ENCODE results near the gene CHPF2. TPM values are rescaled to one million over a fixed set of nuclear protein-coding genes. Genes with fewer than 3 reads are reported as not detected.

CHPF2 gene
- total RNA-seq, 5 donors from 2014 or later (not counting 1 experiment from before 2014, with no cell fraction given) = 34.2 to 66.1 (median 64.1) TPM

DNA sequence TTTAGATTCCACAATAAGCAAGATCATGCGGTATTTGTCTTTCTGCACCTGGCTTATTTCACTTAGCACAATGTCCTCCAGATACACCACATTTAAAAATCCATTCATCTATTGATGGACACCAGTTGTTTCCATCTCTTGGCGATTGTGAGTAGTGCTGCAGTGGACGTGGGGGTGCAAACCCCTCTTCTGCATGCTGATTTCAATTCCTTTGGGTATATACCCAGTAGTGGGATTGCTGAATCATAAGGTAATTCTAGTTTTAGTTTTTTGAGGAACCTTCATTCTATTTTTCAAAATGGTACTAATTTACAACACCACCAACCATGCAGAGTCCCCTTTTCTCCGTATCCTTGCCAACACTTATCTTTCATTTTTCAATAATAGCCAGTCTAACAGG is 43.2 kb upstream of the CHPF2 start:
- no peak overlapping the region for H3K4me3 ChIP-seq (ENCODE audit: control insufficient read depth in 1 of 2, extremely low read depth in 1 of 2, low read length in 1 of 2)
- no peak for ATAC-seq (replicated peaks in 1 of 4)
- peaks cover 0 to 3% of the 10 kb centered on the region in 2 experiments for H3K4me1 ChIP-seq (ENCODE audit: control insufficient read depth in 1 of 2, extremely low read depth in 1 of 2, insufficient read depth in 2 of 2, low read length in 2 of 2)
- CTCF ChIA-PET = no interaction called here
- H3K4me1 Mint-ChIP-seq = peaks cover 0 to 2% (median 2%) of the 10 kb centered on the region in 3 donors
- POLR2A ChIA-PET = no interaction called here
- H3K27me3 Mint-ChIP-seq = no peaks in the 10 kb centered on the region
- WGBS (ENCODE audit: insufficient coverage) = no CpG with 5 or more reads among the region's 4 CpGs
- no peak overlapping the region for H3K27ac ChIP-seq (ENCODE audit: low read length)
- H3K9me3 ChIP-seq = no peaks in the 10 kb centered on the region
- no peak overlapping the region for H3K27ac Mint-ChIP-seq
- no peak overlapping the region for H3K4me3 Mint-ChIP-seq
- H3K9me3 Mint-ChIP-seq = no peaks in the 10 kb centered on the region
- H3K36me3 ChIP-seq (ENCODE audit: control insufficient read depth in 2 of 2, extremely low read depth in 1 of 2, insufficient read depth in 1 of 2, low read length in 1 of 2) = no peaks in the 10 kb centered on the region
- H3K27me3 ChIP-seq (replicated peaks in 1 of 2; ENCODE audit: control insufficient read depth in 2 of 2, extremely low read depth in 1 of 2, insufficient read depth in 2 of 2, low read length in 1 of 2) = peaks cover 0 to 22% of the 10 kb centered on the region in 2 experiments
- DNase-seq = no peak
- H3K36me3 Mint-ChIP-seq = no peaks in the 10 kb centered on the region

DNA sequence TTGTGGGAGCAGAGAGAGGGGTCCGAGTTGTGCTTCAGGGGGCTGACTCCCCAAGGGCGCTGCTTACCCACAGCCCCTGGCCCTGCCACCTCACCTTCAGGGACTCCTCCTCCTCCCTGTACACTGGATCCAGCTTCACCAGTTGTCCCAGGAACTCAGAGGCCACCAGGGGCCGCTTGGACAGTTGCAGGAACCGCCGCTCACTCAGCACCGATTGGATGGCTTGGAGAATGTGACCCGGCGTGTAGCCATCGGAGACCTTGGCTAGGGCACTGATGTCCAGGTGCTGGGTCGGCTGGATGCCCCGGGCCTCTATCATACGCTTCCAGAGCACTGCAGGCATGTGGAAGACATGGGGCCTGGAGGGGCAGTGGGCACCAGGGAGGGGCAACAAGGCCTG is 40.7 kb upstream of the CHPF2 start:
- Histone ChIP-seq H3K27ac (ENCODE audit: low read length) (no peak overlapping the region), H3K4me3 (ENCODE audit: control insufficient read depth in 1 of 2, extremely low read depth in 1 of 2, low read length in 1 of 2) (no peak overlapping the region), H3K9me3 (no peaks in the 10 kb centered on the region), H3K36me3 (ENCODE audit: control insufficient read depth in 2 of 2, extremely low read depth in 1 of 2, insufficient read depth in 1 of 2, low read length in 1 of 2) (no peaks in the 10 kb centered on the region), H3K27me3 (replicated peaks in 1 of 2; ENCODE audit: control insufficient read depth in 2 of 2, extremely low read depth in 1 of 2, insufficient read depth in 2 of 2, low read length in 1 of 2) (peaks cover 0 to 40% of the 10 kb centered on the region in 2 experiments), H3K4me1 (ENCODE audit: control insufficient read depth in 1 of 2, extremely low read depth in 1 of 2, insufficient read depth in 2 of 2, low read length in 2 of 2) (peaks cover 0 to 15% of the 10 kb centered on the region in 2 experiments)
- no peaks in the 10 kb centered on the region for H3K36me3 Mint-ChIP-seq
- POLR2A ChIA-PET = no interaction called here
- no peaks in the 10 kb centered on the region for H3K9me3 Mint-ChIP-seq
- H3K4me3 Mint-ChIP-seq = no peak overlapping the region
- peaks cover 5 to 6% of the 10 kb centered on the region in 2 donors for H3K27me3 Mint-ChIP-seq
- no peak for DNase-seq
- CTCF ChIA-PET = no interaction called here
- H3K27ac Mint-ChIP-seq = no peak overlapping the region
- ATAC-seq (replicated peaks in 1 of 4) = no peak
- WGBS (ENCODE audit: insufficient coverage) = 88% methylated on average over 11 of the region's 12 CpGs
- peaks cover 0 to 13% (median 6%) of the 10 kb centered on the region in 3 donors for H3K4me1 Mint-ChIP-seq

DNA sequence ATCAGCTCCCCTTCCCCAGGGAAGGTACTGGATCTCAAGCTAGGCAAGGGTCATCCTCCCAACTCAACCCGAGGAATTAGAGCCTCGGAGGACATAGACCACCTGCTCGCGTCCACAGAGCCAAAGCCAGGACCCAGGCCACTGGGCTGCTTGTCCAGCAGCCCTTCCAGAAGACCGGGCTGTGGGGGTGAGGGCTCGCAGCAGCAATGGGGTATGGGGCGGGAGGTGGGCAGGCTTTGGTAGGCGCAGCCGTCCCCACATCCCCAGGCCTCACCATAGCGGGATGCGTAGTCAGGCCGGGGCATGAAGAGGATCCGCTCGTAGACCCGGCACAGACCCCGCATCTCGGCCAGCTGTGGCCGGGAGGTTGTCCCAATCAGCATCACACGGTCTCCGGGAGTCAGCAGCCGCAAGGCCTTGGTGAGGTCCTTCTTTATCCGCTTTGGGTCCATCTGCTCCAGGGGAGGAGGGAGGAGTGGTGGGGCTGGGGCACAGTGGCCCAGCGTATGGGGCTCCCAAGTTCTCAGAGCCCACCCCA is 40.2 kb upstream of the CHPF2 start:
- Histone ChIP-seq H3K9me3 (no peaks in the 10 kb centered on the region), H3K27ac (ENCODE audit: low read length) (no peak overlapping the region), H3K4me1 (ENCODE audit: control insufficient read depth in 1 of 2, extremely low read depth in 1 of 2, insufficient read depth in 2 of 2, low read length in 2 of 2) (peaks cover 0 to 15% of the 10 kb centered on the region in 2 experiments), H3K27me3 (replicated peaks in 1 of 2; ENCODE audit: control insufficient read depth in 2 of 2, extremely low read depth in 1 of 2, insufficient read depth in 2 of 2, low read length in 1 of 2) (peaks cover 0 to 45% of the 10 kb centered on the region in 2 experiments), H3K4me3 (ENCODE audit: control insufficient read depth in 1 of 2, extremely low read depth in 1 of 2, low read length in 1 of 2) (no peak overlapping the region), H3K36me3 (ENCODE audit: control insufficient read depth in 2 of 2, extremely low read depth in 1 of 2, insufficient read depth in 1 of 2, low read length in 1 of 2) (no peaks in the 10 kb centered on the region)
- DNase-seq = no peak
- Mint-ChIP-seq H3K27me3 (peaks cover 5 to 6% of the 10 kb centered on the region in 2 donors), H3K36me3 (no peaks in the 10 kb centered on the region), H3K27ac (no peak overlapping the region), H3K9me3 (no peaks in the 10 kb centered on the region), H3K4me1 (peaks cover 0 to 13% (median 6%) of the 10 kb centered on the region in 3 donors), H3K4me3 (no peak overlapping the region)
- ATAC-seq (replicated peaks in 1 of 4) = no peak
- ChIA-PET CTCF (no interaction called here), POLR2A (no interaction called here)
- 93% methylated on average over 14 of the region's 23 CpGs for WGBS (ENCODE audit: insufficient coverage)

DNA sequence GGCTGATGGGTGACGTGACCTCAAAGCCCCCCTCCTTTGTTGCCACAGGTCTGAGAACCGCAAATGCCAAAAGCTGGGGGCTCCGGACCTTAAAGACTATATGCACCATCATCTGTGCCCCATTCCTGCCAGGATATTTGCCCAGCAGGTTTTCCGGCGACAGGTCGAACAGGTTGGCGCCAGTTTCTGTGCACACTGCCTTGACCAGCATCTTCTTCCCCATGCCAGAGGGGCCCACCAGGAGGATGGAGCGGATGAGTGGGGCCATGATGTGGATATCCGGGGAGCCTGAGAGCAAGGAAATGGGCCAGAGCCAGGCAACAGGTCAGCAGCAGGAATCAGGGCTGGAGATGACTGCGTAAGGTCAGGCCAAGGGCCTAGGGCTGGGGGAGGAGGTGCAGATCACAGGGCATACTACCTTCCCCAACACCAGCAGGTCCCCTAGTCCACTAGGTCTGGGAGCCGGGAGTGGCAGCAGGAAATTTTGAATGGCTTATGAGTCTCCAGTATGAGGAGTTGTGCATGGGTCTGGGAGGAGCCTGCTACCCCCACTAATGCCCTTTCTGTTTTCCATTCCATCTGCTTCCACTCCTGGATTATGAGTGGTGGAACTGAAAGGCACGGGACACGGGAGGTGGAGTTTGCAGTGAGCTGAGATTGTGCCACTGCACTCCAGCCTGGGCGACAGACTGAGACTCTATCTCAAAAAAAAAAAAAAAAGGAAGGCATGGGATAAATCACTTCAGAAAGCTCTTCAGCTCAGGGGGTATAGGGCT is 38.9 kb upstream of the CHPF2 start:
- Mint-ChIP-seq H3K4me3 (no peak overlapping the region), H3K27ac (no peak overlapping the region), H3K4me1 (peaks cover 0 to 13% (median 6%) of the 10 kb centered on the region in 3 donors), H3K27me3 (peaks cover 5 to 6% of the 10 kb centered on the region in 2 donors), H3K36me3 (no peaks in the 10 kb centered on the region), H3K9me3 (no peaks in the 10 kb centered on the region)
- CTCF ChIA-PET = interaction anchor here in 1 of 2 donors (0.6 to 1.4 kb wide), 2 partner anchors 25 to 791 kb away, joined by 4 to 6 read pairs; no protein-coding TSS in a partner anchor
- no peak for ATAC-seq (replicated peaks in 1 of 4)
- POLR2A ChIA-PET = no interaction called here
- H3K27ac ChIP-seq (ENCODE audit: low read length) = no peak overlapping the region
- H3K4me3 ChIP-seq (ENCODE audit: control insufficient read depth in 1 of 2, extremely low read depth in 1 of 2, low read length in 1 of 2) = no peak overlapping the region
- H3K9me3 ChIP-seq = no peaks in the 10 kb centered on the region
- peaks cover 0 to 43% of the 10 kb centered on the region in 2 experiments for H3K27me3 ChIP-seq (replicated peaks in 1 of 2; ENCODE audit: control insufficient read depth in 2 of 2, extremely low read depth in 1 of 2, insufficient read depth in 2 of 2, low read length in 1 of 2)
- H3K36me3 ChIP-seq (ENCODE audit: control insufficient read depth in 2 of 2, extremely low read depth in 1 of 2, insufficient read depth in 1 of 2, low read length in 1 of 2) = no peaks in the 10 kb centered on the region
- peaks cover 0 to 15% of the 10 kb centered on the region in 2 experiments for H3K4me1 ChIP-seq (ENCODE audit: control insufficient read depth in 1 of 2, extremely low read depth in 1 of 2, insufficient read depth in 2 of 2, low read length in 2 of 2)
- WGBS (ENCODE audit: insufficient coverage) = 88% methylated on average over 7 of the region's 14 CpGs
- DNase-seq = no peak

DNA sequence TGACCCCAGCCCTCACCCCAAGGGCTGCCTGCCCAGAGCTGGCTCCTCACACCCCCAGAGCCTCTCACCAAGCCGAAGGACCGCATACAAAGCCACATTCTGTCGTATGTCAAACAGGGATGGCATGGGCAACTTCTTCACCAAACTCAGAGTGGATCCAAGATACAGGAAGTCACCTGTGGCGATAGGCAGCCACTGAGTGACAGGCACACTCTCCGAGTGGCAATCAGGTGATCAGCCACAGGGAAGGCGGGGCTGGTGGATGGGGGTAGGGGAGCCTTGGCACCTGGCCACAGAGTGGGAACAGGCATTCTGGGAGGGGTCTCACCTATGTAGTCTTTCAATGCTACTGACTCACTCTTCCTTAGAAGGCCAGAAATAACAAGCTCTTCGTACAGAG is 38.1 kb upstream of the CHPF2 start:
- WGBS (ENCODE audit: insufficient coverage) = 100% methylated on average over 2 of the region's 7 CpGs
- CTCF ChIA-PET = interaction anchor here in 1 of 2 donors (0.6 to 1.4 kb wide), 3 partner anchors 25 to 1318 kb away, joined by 3 to 6 read pairs (median 4); no protein-coding TSS in a partner anchor
- H3K4me3 Mint-ChIP-seq = no peak overlapping the region

DNA sequence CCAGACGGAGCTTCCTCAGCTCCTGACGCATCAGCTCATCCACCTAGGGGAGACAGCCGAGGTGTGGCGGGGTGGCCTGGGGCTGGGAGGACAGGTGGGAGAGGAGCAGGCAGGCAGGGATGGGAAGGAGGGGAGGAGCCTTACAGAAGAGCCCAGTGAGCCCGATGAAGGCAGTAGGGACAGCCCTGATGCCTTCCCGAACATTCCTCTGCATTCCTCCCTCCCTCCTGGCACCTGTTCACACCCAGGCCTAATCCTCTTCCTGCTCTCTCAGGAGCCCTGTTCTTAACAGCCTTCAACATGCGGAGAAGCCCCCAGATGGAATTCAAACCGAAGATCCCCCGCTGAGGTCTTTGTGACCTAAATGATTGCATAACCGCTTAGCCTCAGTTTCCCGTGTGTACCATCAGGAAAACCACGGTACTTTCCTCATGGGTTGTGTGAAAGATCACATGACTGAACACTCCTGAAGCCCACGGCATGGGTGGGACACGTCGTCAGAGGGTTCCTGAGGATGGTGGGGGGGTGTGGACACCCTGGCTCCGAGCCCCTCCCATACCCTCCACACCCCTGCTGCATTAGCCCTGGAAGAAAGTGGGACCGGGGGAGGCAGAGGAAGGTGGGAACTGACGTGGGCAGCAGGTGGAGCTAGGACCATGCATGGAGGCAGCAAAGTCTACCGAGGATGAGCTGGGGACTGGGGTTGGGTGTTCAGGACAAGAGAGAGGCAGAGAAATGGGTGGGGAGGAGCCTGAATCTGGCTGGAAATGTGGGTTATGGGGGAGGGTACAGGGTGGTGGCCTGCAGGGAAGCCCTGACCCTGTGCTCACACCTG is 36.5 kb upstream of the CHPF2 start:
- Mint-ChIP-seq H3K27me3 (peaks cover 5 to 6% of the 10 kb centered on the region in 2 donors), H3K9me3 (no peaks in the 10 kb centered on the region), H3K27ac (no peak overlapping the region), H3K36me3 (no peaks in the 10 kb centered on the region), H3K4me1 (peaks cover 0 to 13% (median 6%) of the 10 kb centered on the region in 3 donors), H3K4me3 (no peak overlapping the region)
- POLR2A ChIA-PET = no interaction called here
- ATAC-seq (replicated peaks in 1 of 4) (no peak), DNase-seq (no peak)
- Histone ChIP-seq H3K4me1 (ENCODE audit: control insufficient read depth in 1 of 2, extremely low read depth in 1 of 2, insufficient read depth in 2 of 2, low read length in 2 of 2) (peaks cover 0 to 15% of the 10 kb centered on the region in 2 experiments), H3K27ac (ENCODE audit: low read length) (no peak overlapping the region), H3K27me3 (replicated peaks in 1 of 2; ENCODE audit: control insufficient read depth in 2 of 2, extremely low read depth in 1 of 2, insufficient read depth in 2 of 2, low read length in 1 of 2) (peaks cover 0 to 60% of the 10 kb centered on the region in 2 experiments), H3K4me3 (ENCODE audit: control insufficient read depth in 1 of 2, extremely low read depth in 1 of 2, low read length in 1 of 2) (no peak overlapping the region), H3K36me3 (ENCODE audit: control insufficient read depth in 2 of 2, extremely low read depth in 1 of 2, insufficient read depth in 1 of 2, low read length in 1 of 2) (no peaks in the 10 kb centered on the region), H3K9me3 (no peaks in the 10 kb centered on the region)
- WGBS (ENCODE audit: insufficient coverage) = 46% methylated on average over 8 of the region's 19 CpGs
- CTCF ChIA-PET = no interaction called here

More for the DNA sequence above, 38.1 kb upstream of the CHPF2 start:
- POLR2A ChIA-PET = no interaction called here
- Histone ChIP-seq H3K36me3 (ENCODE audit: control insufficient read depth in 2 of 2, extremely low read depth in 1 of 2, insufficient read depth in 1 of 2, low read length in 1 of 2) (no peaks in the 10 kb centered on the region), H3K9me3 (no peaks in the 10 kb centered on the region), H3K27me3 (replicated peaks in 1 of 2; ENCODE audit: control insufficient read depth in 2 of 2, extremely low read depth in 1 of 2, insufficient read depth in 2 of 2, low read length in 1 of 2) (peaks cover 0 to 49% of the 10 kb centered on the region in 2 experiments), H3K4me1 (ENCODE audit: control insufficient read depth in 1 of 2, extremely low read depth in 1 of 2, insufficient read depth in 2 of 2, low read length in 2 of 2) (peaks cover 0 to 15% of the 10 kb centered on the region in 2 experiments), H3K4me3 (ENCODE audit: control insufficient read depth in 1 of 2, extremely low read depth in 1 of 2, low read length in 1 of 2) (no peak overlapping the region), H3K27ac (ENCODE audit: low read length) (no peak overlapping the region)
- Mint-ChIP-seq H3K36me3 (no peaks in the 10 kb centered on the region), H3K27me3 (peaks cover 5 to 6% of the 10 kb centered on the region in 2 donors), H3K27ac (no peak overlapping the region), H3K4me1 (peaks cover 0 to 13% (median 6%) of the 10 kb centered on the region in 3 donors), H3K9me3 (no peaks in the 10 kb centered on the region)
- DNase-seq (no peak), ATAC-seq (replicated peaks in 1 of 4) (peak in 1 of 4 experiments; percentile 40)

Measured in T-cell (primary cell).